Measurements from ENCODE around the gene KRT12. TPM values are rescaled to one million over a fixed set of nuclear protein-coding genes. Genes with fewer than 3 reads are reported as not detected.

Gene KRT12
- polyA plus RNA-seq, 1 of the 3 experiments (the other 2 are of a cell fraction) = not detected

DNA sequence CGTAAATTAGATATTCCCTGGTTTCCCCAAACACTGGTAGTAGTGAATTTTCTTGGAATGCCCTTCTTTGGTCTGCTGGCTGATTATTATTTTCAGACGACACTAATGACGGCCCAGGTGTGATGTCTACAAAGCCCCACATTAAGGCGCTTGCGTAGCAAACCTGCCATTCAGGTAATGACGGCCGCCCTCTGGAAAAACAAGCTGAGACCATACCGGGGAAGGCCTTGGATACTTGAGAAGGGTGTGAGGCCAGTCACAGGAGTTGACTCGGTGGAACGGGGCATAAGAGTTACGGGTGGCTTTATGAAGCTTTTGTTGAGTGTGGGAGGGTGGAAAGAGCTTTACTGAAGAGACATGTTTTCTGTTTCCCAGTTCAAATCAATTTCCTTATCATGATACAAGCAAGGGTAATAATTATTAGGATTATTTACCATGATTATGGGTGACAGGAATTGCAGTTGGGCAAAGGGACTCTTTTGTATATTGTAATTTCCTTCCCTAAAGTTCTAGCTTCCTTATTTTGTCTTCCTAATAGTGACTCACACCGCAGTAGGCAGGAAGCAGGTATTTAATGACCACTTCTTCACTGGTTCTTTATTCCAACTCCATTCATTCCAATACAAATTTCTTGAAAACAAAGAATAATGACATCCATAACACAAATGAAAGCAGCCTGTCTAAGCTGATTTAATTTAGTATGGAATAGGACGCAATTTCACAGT, 45.6 kb upstream of the KRT12 start:
- H3F3A ChIP-seq (replicated peaks; ENCODE audit: insufficient read depth) = peaks cover 19% of the 10 kb centered on the region
- no peak for TF ChIP-seq CHD2 (IDR thresholded peaks at IDR 0.05; ENCODE audit: low read length, partially characterized antibody)
- no peak for TF ChIP-seq RCOR1 (IDR thresholded peaks at IDR 0.05; ENCODE audit: low read length)
- TF ChIP-seq ELF1 (IDR thresholded peaks at IDR 0.05) = no peak
- TF ChIP-seq JUND (IDR thresholded peaks at IDR 0.05) = no peak
- TF ChIP-seq RFX5 (IDR thresholded peaks at IDR 0.05; ENCODE audit: low read length) = no peak
- no peak for TF ChIP-seq EP300 (IDR thresholded peaks at IDR 0.05; ENCODE audit: borderline replicate concordance in 1 of 2, low read depth in 1 of 2, low read length in 1 of 2)
- TF ChIP-seq TCF12 (IDR thresholded peaks at IDR 0.05) = no peak
- no peak for TF ChIP-seq MXI1 (IDR thresholded peaks at IDR 0.05; ENCODE audit: low read depth, low read length)
- TF ChIP-seq POLR2AphosphoS5 (IDR thresholded peaks at IDR 0.05; ENCODE audit: low read depth, low read length) = no peak
- no peak for TF ChIP-seq EZH2phosphoT487 (IDR thresholded peaks at IDR 0.05; ENCODE audit: borderline replicate concordance, low read depth)
- no peak for TF ChIP-seq RXRA (IDR thresholded peaks at IDR 0.05; ENCODE audit: borderline replicate concordance, low read depth)
- TF ChIP-seq TEAD4 (IDR thresholded peaks at IDR 0.05; ENCODE audit: borderline replicate concordance, insufficient read depth) = no peak
- TF ChIP-seq REST (IDR thresholded peaks at IDR 0.05; ENCODE audit: low read depth, low read length) = no peak
- TF ChIP-seq SMC3 (IDR thresholded peaks at IDR 0.05; ENCODE audit: low read depth, low read length) = no peak
- TF ChIP-seq NFIC (IDR thresholded peaks at IDR 0.05; ENCODE audit: borderline replicate concordance) = no peak
- no peak for TF ChIP-seq NRF1 (IDR thresholded peaks at IDR 0.05; ENCODE audit: low read depth, low read length)
- no peak for TF ChIP-seq MAX (IDR thresholded peaks at IDR 0.05; ENCODE audit: low read depth)
- no peak for TF ChIP-seq CTCF (IDR thresholded peaks at IDR 0.05)
- TF ChIP-seq YY1 (IDR thresholded peaks at IDR 0.05; ENCODE audit: low read depth) = no peak
- no peak overlapping the region for H3K4me3 ChIP-seq (ENCODE audit: low read depth in 2 of 2, low read length in 1 of 2)
- DNase-seq = no peak
- POLR2A ChIA-PET = no interaction called here
- no peaks in the 10 kb centered on the region for H4K20me1 ChIP-seq (ENCODE audit: insufficient read depth)
- no peak overlapping the region for H3K27ac ChIP-seq (ENCODE audit: low read depth in 2 of 2, low read length in 1 of 2)
- H3K9ac ChIP-seq = no peak overlapping the region
- no peak overlapping the region for H2AFZ ChIP-seq (ENCODE audit: low read depth)
- WGBS (ENCODE audit: low lambda C conversion rate) = 74% methylated on average over 13 of the region's 13 CpGs
- H3K27me3 ChIP-seq (ENCODE audit: insufficient read depth) = peaks cover 1% of the 10 kb centered on the region; the same call in 1 of the 2 replicates
- H3K36me3 ChIP-seq (replicated peaks in 1 of 2; ENCODE audit: control insufficient read depth in 1 of 2, insufficient read depth in 2 of 2, low read length in 1 of 2) = no peaks in the 10 kb centered on the region
- no peaks in the 10 kb centered on the region for H3K9me3 ChIP-seq
- H3K9me2 ChIP-seq = no peaks in the 10 kb centered on the region
- peaks cover 0 to 14% of the 10 kb centered on the region in 2 experiments; a peak in 3 of 4 replicates for H3K4me1 ChIP-seq (ENCODE audit: control insufficient read depth in 1 of 2, insufficient read depth in 2 of 2, low read depth in 1 of 2, low read length in 1 of 2)
- CTCF ChIA-PET = interaction anchor here (1.2 to 11.9 kb wide), 5 partner anchors 620 to 754 kb away, joined by 3 to 140 read pairs (median 17); no protein-coding TSS in a partner anchor
- no peak overlapping the region for H3K4me2 ChIP-seq
- H3K79me2 ChIP-seq (ENCODE audit: insufficient read depth) = no peaks in the 10 kb centered on the region

All from SK-N-SH (cell line).